Measurements from ENCODE around the gene KLC1.

The KLC1 gene

DNA sequence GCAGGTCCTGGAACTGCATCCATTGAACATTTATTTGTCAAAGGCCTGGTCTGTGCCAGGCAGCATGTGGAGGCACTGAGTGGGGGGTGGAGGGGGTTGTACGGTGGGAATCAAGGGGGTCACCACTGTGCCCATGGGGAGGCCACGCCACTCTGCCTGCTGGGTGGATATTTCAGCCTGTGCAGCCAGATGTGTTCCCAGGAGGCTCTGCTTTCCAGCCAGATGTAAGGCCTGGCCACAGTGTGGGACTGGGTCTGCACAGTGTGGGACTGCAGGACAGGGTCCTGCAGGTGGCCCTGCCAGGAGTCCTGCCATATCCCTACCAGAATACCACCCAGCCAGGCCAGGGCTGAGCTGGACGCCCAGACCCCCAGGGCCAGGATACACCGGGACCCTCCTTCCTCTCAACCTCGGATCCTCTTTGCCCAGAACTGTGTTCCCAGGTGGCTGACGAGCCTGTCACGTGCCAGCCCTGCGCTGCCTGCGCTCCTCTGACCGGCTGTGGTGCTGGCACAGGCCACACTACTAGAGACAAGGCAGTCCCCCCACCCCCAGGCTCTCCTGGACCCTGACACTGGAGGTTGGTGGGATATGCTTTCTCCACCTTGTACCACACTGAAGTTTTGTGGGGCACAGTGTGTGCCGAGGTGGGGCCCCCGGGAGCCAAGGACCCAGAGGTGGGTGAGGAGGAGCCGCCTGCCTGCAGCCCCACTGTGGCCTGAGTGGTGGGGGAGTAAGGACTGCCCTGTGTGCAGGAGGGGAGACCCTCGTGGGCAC lies 68.8 kb downstream of the KLC1 start:
- TF ChIP-seq, protein P1, sequence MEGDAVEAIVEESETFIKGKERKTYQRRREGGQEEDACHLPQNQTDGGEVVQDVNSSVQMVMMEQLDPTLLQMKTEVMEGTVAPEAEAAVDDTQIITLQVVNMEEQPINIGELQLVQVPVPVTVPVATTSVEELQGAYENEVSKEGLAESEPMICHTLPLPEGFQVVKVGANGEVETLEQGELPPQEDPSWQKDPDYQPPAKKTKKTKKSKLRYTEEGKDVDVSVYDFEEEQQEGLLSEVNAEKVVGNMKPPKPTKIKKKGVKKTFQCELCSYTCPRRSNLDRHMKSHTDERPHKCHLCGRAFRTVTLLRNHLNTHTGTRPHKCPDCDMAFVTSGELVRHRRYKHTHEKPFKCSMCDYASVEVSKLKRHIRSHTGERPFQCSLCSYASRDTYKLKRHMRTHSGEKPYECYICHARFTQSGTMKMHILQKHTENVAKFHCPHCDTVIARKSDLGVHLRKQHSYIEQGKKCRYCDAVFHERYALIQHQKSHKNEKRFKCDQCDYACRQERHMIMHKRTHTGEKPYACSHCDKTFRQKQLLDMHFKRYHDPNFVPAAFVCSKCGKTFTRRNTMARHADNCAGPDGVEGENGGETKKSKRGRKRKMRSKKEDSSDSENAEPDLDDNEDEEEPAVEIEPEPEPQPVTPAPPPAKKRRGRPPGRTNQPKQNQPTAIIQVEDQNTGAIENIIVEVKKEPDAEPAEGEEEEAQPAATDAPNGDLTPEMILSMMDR (IDR thresholded peaks at IDR 0.05; ENCODE audit: insufficient read depth, low read depth, low read length, missing control alignments): no peak
- no peak overlapping the region for H3K4me3 ChIP-seq (ENCODE audit: low read length)
- DNase-seq (ENCODE audit: low read depth): no peak

GRCh38 chr14:103698380-103699260 lies 69.6 kb downstream of the KLC1 start:
- peak; percentile 72 for DNase-seq (ENCODE audit: low read depth)
- H3K4me3 ChIP-seq (ENCODE audit: low read length): no peak overlapping the region
- TF ChIP-seq, protein P1 (IDR thresholded peaks at IDR 0.05; ENCODE audit: insufficient read depth, low read depth, low read length, missing control alignments): no peak

DNA sequence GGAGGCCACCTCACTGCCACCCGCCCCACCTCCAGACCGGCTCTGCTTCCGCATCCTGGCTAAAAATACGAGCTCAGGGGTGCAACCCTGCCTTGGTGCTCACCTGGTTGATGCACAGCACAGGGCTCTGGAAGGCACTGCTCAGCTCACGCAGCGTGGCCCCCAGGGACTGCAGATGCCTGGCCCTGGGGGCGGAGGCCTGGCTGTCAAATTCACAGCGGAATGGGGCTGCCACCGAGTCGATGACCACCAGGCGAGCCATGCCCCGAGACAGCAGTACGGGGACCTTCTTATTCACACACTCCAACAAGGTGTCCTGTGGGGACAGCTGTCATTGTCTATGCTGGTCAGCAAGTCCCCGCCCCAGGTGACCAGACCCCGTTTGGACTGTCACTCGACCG lies 70.2 kb downstream of the KLC1 start:
- no peak overlapping the region for H3K4me3 ChIP-seq (ENCODE audit: low read length)
- no peak for DNase-seq (ENCODE audit: low read depth)
- TF ChIP-seq, protein P1 (IDR thresholded peaks at IDR 0.05; ENCODE audit: insufficient read depth, low read depth, low read length, missing control alignments): no peak

DNA sequence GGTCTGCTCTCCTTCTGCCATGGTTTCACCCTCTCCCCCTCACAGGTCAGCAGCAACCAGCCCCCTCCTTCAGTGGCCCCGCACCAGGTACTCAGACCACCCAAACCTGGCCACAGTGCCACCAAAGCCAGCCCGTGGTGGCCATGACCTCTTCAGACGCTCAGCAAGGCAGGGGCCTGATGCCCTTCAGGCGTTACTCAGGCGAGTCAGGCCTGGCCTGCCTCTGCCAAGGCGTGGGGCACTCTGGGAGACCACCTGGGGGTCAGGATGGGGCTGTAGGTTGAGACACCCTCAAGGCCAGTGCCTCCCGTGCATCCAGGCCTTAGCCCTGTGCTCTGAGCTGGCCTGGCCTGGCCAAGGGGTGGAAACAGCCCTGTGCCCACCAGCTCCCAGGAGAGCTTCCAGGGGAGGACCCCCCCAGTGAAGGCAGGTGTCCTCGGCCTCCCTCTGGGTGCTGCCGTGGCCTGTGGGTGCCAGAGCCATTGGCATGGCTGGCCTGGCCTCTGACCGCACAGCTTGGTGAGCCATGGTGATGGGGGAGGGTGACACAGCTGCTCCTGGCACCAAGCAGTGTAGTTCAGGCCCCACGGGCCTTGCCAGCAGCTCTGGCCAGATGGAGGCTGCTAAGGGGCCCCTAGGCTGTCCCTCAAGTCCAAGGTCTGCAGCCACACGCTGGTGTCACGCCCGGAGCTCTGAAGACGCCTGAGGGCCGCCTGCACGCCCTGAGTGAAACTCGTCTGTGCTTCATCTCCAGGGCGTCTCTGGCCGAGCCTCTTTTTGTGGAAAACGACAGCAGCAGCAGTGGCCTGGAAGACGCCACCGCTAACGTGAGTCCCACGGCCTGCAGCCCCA lies 71.1 kb downstream of the KLC1 start:
- no peak for DNase-seq (ENCODE audit: low read depth)
- TF ChIP-seq, protein P1 (IDR thresholded peaks at IDR 0.05; ENCODE audit: insufficient read depth, low read depth, low read length, missing control alignments): no peak
- H3K4me3 ChIP-seq (ENCODE audit: low read length): no peak overlapping the region

GRCh38 chr14:103700753-103701490 lies 71.9 kb downstream of the KLC1 start:
- TF ChIP-seq, protein P1 (IDR thresholded peaks at IDR 0.05; ENCODE audit: insufficient read depth, low read depth, low read length, missing control alignments): no peak
- DNase-seq (ENCODE audit: low read depth): no peak
- H3K4me3 ChIP-seq (ENCODE audit: low read length): no peak overlapping the region

DNA sequence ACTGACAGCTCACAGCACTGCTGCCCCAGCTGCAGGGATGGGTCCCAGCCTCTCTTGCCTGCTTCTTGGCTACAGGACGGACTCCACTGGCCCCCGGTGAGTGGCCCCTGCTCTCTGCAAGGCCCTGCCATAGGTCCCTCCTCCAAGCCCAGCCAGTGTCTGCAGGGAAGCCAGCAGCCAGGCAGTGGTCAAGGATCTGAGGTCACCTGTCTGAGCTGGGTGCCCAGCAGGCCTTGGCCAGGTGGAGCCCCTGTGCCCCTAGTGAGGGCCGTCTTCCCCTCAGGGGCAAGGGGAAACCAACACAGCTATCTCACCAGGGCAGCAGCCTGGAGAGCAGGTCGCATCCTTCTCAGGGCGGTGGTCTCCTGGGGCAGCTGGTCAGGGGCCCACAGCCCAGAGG lies 73.1 kb downstream of the KLC1 start:
- no peak overlapping the region for H3K4me3 ChIP-seq (ENCODE audit: low read length)

More for the DNA sequence above, 73.1 kb downstream of the KLC1 start:
- no peak for DNase-seq (ENCODE audit: low read depth)
- TF ChIP-seq, protein P1 (IDR thresholded peaks at IDR 0.05; ENCODE audit: insufficient read depth, low read depth, low read length, missing control alignments): no peak
